BLaER1 treated with 17β-estradiol and CSF1 and Interleukin-3, amounts not matched to agents 10 nM and 100 nM (cell line): ENCODE data around the gene NCR2.
"Not testable (repeated sequence)": the region's sequence is repeated elsewhere in the genome, so short reads cannot be mapped to it uniquely, and the experiment has no call there.

ENCODE experiments used
- H3K27ac ChIP-seq, 11 experiments: shearing (Covaris generic); formaldehyde crosslinking; 2 replicates each; pipeline ENCODE4 v1.8.1; 2022
- H3K27me3 ChIP-seq, 11 experiments: shearing (Covaris generic); formaldehyde crosslinking; 2 replicates each; pipeline ENCODE4 v1.8.1; 2022
- H3K36me3 ChIP-seq, 11 experiments: shearing (Covaris generic); formaldehyde crosslinking; 2 replicates each; pipeline ENCODE4 v1.8.1; 2022
- H3K4me1 ChIP-seq, 10 experiments: shearing (Covaris generic); formaldehyde crosslinking; 2 replicates each; pipeline ENCODE4 v1.8.1; 2022
- H3K4me2 ChIP-seq, 11 experiments: shearing (Covaris generic); formaldehyde crosslinking; 2 replicates each; pipeline ENCODE4 v1.8.1; 2022
- H3K4me3 ChIP-seq, 10 experiments: shearing (Covaris generic); formaldehyde crosslinking; 2 replicates each; pipeline ENCODE4 v1.8.1; 2022
- H3K9ac ChIP-seq, 11 experiments: shearing (Covaris generic); formaldehyde crosslinking; 2 replicates each; pipeline ENCODE4 v1.8.1; 2022
- H3K9me3 ChIP-seq, 11 experiments: shearing (Covaris generic); formaldehyde crosslinking; replicated peaks in 1 of 11; 2 replicates each; pipeline ENCODE4 v1.8.1; 2022
- H4K20me1 ChIP-seq, 11 experiments: shearing (Covaris generic); formaldehyde crosslinking; 2 replicates each; pipeline ENCODE4 v1.8.1; 2022
- Cebpa-rat ChIP-seq, 11 experiments: shearing (Covaris generic); IDR thresholded peaks; 2 replicates each; pipeline ENCODE4 v1.8.1; 2022

The NCR2 gene, protein sequence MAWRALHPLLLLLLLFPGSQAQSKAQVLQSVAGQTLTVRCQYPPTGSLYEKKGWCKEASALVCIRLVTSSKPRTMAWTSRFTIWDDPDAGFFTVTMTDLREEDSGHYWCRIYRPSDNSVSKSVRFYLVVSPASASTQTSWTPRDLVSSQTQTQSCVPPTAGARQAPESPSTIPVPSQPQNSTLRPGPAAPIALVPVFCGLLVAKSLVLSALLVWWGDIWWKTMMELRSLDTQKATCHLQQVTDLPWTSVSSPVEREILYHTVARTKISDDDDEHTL

GRCh38 chr6:41335296-41335695 is at the start of gene NCR2:
TSS of gene NCR2 (plus strand) at chr6:41335608. CDS start at chr6:41335877, 269 bp downstream.
- no peaks in the 10 kb centered on the region; a peak in 1 of 22 replicates for H4K20me1 ChIP-seq
- TF ChIP-seq Cebpa-rat (IDR thresholded peaks at IDR 0.05): no peak
- H3K27me3 ChIP-seq: 0 out of 22 replicates have a peak, but pooled peaks cover 0 to 4% (median 0%) of the 10 kb centered on the region in 11 experiments
- peak within 1 kb of the TSS in 3 of 11 experiments; percentile 43 to 53 (median 44); a peak in 3 of 22 replicates for H3K27ac ChIP-seq
- peak within 1 kb of the TSS; percentile 64 to 93 (median 83) for H3K4me2 ChIP-seq
- no peak within 1 kb of the TSS for H3K4me3 ChIP-seq
- H3K9ac ChIP-seq: peak within 1 kb of the TSS in 3 of 11 experiments; percentile 30 to 57 (median 56); a peak in 4 of 22 replicates
- peaks cover 39 to 60% (median 57%) of the 10 kb centered on the region in 10 experiments for H3K4me1 ChIP-seq
- no peaks in the 10 kb centered on the region for H3K36me3 ChIP-seq
- H3K9me3 ChIP-seq: no peaks in the 10 kb centered on the region

DNA sequence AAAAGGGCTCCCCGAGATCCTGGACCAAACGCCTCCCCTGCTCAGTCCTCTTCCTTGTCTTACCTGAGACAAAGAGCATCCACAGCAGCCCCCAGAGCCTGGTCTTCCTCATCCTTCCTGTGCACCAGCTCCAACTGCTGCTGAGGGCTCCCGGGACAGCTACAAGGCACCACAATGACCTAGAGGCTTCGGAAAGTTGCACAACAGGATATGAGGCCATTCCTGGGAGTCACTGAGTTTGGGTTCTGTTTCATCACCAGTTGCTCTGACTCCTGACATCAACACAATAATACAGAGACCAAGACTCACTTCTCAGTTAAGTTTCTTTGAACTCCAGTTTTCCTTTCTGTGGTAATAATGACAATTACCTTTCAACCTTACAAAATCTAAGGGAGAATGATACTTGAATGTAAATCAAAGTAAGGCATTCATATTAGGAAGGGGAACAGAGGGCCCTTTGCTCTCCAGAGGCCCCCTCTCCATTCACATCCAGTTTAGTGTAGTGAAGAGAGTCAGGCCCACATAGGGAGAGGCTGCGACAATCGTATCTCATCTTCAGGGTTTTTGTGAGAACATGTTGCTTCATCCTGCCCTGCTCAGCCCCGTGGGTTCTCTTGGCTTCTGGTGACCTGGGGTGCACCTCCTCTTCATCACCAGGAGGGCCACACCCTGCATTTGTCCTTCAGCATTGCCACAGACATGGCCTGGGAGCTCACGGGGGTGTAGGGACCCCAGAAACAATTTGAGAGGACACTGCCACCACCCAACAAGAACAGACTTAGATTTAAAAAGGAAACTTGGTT is 48.7 kb upstream of the NCR2 start, which contains the start of gene TREM1:
TSS of gene TREM1 (minus strand) at position 139 of the 803 bp plus-strand sequence. CDS start at position 112, 27 bp downstream.
- Histone ChIP-seq H4K20me1 (no peaks in the 10 kb centered on the region), H3K9me3 (peaks cover 0 to 15% (median 0%) of the 10 kb centered on the region in 11 experiments; a peak in 4 of 22 replicates), H3K36me3 (peaks cover 0 to 13% (median 0%) of the 10 kb centered on the region in 11 experiments; a peak in 7 of 22 replicates), H3K4me2 (peak within 1 kb of the TSS; percentile 2 to 89 (median 74); a peak in 20 of 22 replicates), H3K4me1 (peaks cover 0 to 86% (median 44%) of the 10 kb centered on the region in 10 experiments; a peak in 17 of 20 replicates), H3K27ac (peak within 1 kb of the TSS; percentile 4 to 95 (median 66); a peak in 18 of 22 replicates), H3K9ac (peak within 1 kb of the TSS in 7 of 11 experiments; percentile 16 to 81 (median 67); a peak in 11 of 22 replicates), H3K4me3 (peak within 1 kb of the TSS in 6 of 10 experiments; percentile 2 to 61 (median 44); a peak in 9 of 20 replicates), H3K27me3 (no peaks in the 10 kb centered on the region)
- peak in 9 of 11 experiments; percentile 54 to 96 (median 80); a peak in 16 of 22 replicates for TF ChIP-seq Cebpa-rat (IDR thresholded peaks at IDR 0.05)

DNA sequence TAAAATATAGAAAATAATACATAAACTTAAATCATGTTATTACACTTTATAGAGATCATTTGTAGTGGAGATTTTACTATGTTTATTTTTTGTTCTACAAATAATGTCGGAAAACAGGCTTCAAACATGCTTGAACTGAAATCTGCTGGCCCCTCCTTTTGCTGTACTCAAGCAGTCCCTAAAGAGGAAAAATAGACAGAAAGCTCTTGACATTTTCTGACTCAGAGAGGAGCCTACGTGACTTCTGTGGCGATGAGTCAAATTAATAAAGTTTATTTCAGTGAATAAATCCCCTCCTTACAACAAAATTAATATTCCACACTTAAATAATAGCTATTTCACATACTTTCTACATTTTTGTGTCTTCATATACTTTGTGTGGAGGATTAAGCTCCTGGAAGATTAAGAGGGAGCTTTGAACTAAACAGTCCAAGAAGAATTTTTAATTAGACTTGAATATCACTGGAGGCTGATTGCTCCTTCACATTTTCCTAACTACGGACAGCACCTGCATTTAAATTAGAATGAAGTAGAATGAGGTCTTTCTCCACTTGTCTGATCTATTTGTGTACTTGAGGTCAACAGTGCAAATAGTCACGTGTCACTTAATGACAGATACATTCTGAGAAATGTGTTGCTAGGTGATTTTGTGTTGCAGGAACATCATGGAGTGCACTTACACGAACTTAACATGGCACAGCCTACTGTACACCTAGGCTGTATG is 47.2 kb upstream of the NCR2 start:
- TF ChIP-seq Cebpa-rat (IDR thresholded peaks at IDR 0.05): no peak

DNA sequence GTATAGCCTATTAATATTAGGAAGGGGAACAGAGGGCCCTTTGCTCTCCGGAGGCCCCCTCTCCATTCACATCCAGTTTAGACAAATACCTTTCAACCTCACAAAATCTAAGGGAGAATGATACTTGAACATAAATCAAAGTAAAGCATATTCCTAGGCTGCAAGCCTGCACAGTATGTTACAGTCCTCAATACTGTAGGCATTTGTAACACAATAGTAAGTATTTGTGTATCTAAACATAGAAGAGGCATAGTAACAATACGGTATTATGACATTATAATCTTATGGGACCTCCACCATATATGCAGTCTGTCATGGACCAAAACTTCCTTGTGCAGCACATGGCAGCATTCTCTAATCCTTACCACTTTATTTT is 46.7 kb upstream of the NCR2 start:
- no peaks in the 10 kb centered on the region for H3K27me3 ChIP-seq
- no peak for TF ChIP-seq Cebpa-rat (IDR thresholded peaks at IDR 0.05)
- H3K36me3 ChIP-seq: no peaks in the 10 kb centered on the region
- no peaks in the 10 kb centered on the region for H4K20me1 ChIP-seq
- H3K4me3 ChIP-seq: no peak overlapping the region
- peak overlapping the region in 1 of 11 experiments; percentile 90; a peak in 2 of 22 replicates for H3K27ac ChIP-seq
- peak overlapping the region in 4 of 11 experiments; percentile 77 to 89 (median 82); a peak in 7 of 22 replicates for H3K4me2 ChIP-seq
- peaks cover 0 to 67% (median 41%) of the 10 kb centered on the region in 10 experiments; a peak in 17 of 20 replicates for H3K4me1 ChIP-seq
- peaks cover 0 to under 1% (median 0%) of the 10 kb centered on the region in 11 experiments; a peak in 1 of 22 replicates for H3K9me3 ChIP-seq
- no peak overlapping the region for H3K9ac ChIP-seq

More for the DNA sequence above, 47.2 kb upstream of the NCR2 start:
- Histone ChIP-seq H3K4me1 (peaks cover 0 to 71% (median 43%) of the 10 kb centered on the region in 10 experiments; a peak in 17 of 20 replicates), H3K4me2 (peak overlapping the region in 4 of 11 experiments; percentile 77 to 89 (median 82); a peak in 8 of 22 replicates), H3K27ac (peak overlapping the region in 3 of 11 experiments; percentile 81 to 95 (median 90); a peak in 5 of 22 replicates), H4K20me1 (no peaks in the 10 kb centered on the region), H3K4me3 (no peak overlapping the region), H3K27me3 (no peaks in the 10 kb centered on the region), H3K9ac (no peak overlapping the region), H3K9me3 (peaks cover 0 to 6% (median 0%) of the 10 kb centered on the region in 11 experiments; a peak in 1 of 22 replicates), H3K36me3 (no peaks in the 10 kb centered on the region)

- Histone ChIP-seq H3K9ac (no peak overlapping the region), H3K36me3 (no peaks in the 10 kb centered on the region), H3K9me3 (no peaks in the 10 kb centered on the region), H3K4me1 (peaks cover 6 to 65% (median 43%) of the 10 kb centered on the region in 10 experiments; a peak in 19 of 20 replicates), H3K27ac (no peak overlapping the region), H3K27me3 (no peaks in the 10 kb centered on the region), H3K4me2 (peak overlapping the region in 2 of 11 experiments; percentile 3 to 83; a peak in 1 of 22 replicates), H4K20me1 (no peaks in the 10 kb centered on the region), H3K4me3 (no peak overlapping the region)
- no peak for TF ChIP-seq Cebpa-rat (IDR thresholded peaks at IDR 0.05)
Measured at GRCh38 chr6:41289815-41290214, 45.6 kb upstream of the NCR2 start.

DNA sequence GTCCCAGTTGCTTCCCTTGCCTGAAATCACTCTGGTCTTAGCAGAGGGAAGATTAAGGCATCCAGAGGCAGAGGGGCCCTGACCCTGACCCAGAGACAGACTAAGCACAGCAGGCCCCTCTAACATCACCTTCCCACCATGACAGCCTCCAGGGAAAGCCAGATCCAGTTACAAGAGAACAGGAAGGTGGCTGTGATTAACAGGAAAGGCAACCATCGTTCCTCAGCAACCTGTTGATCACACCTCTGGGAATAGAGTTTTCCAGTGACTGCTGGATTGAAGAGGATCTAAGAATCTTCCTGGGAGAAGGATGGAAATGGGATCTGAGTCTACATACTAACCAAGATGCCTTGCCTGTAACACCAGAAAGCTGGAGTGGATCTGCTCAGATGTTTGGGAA is 43.7 kb upstream of the NCR2 start:
- H3K4me2 ChIP-seq: no peak overlapping the region
- no peak overlapping the region for H3K27ac ChIP-seq
- no peak overlapping the region for H3K9ac ChIP-seq
- H3K4me3 ChIP-seq: no peak overlapping the region
- H3K9me3 ChIP-seq: peaks cover 2 to 16% (median 10%) of the 10 kb centered on the region in 11 experiments; a peak in 20 of 22 replicates
- no peaks in the 10 kb centered on the region for H4K20me1 ChIP-seq
- peaks cover 6 to 46% (median 27%) of the 10 kb centered on the region in 10 experiments; a peak in 19 of 20 replicates for H3K4me1 ChIP-seq
- H3K27me3 ChIP-seq: no peaks in the 10 kb centered on the region
- no peaks in the 10 kb centered on the region for H3K36me3 ChIP-seq
- TF ChIP-seq Cebpa-rat (IDR thresholded peaks at IDR 0.05): no peak

- peaks cover 10 to 26% (median 24%) of the 10 kb centered on the region in 11 experiments; a peak in 21 of 22 replicates for H3K9me3 ChIP-seq
- H3K9ac ChIP-seq: no peak overlapping the region
- no peak for TF ChIP-seq Cebpa-rat (IDR thresholded peaks at IDR 0.05)
Measured at GRCh38 chr6:41294214-41294872, 41.1 kb upstream of the NCR2 start.

DNA sequence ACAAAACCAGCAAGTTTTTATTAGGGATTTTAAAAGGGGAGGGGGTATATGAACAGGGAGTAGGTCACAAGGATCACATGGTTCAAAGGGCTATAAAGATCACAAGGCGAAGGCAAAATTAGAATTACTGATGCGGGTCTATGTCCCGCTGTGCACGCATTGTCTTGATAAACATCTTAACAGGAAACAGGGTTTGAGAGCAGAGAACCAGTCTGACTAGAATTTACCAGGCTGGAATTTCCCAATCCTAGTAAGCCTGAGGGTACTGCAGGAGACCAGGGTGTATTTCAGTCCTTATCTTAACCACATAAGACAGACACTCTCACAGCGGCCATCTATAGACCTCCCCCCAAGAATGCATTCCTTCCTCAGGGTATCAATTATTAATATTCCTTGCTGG is 38.2 kb upstream of the NCR2 start:
- H3K36me3 ChIP-seq, H3K9ac ChIP-seq, H3K4me3 ChIP-seq, H3K27me3 ChIP-seq, H3K27ac ChIP-seq, H3K4me2 ChIP-seq, H4K20me1 ChIP-seq: not testable (repeated sequence)
- peaks cover 29 to 50% (median 40%) of the 10 kb centered on the region in 11 experiments for H3K9me3 ChIP-seq
- H3K4me1 ChIP-seq: peaks cover 22 to 38% (median 29%) of the 10 kb centered on the region in 10 experiments

More at GRCh38 chr6:41294214-41294872, 41.1 kb upstream of the NCR2 start:
- Histone ChIP-seq H3K36me3 (no peaks in the 10 kb centered on the region), H3K27ac (no peak overlapping the region), H3K4me2 (peak overlapping the region in 8 of 11 experiments; percentile 13 to 52 (median 38); a peak in 10 of 22 replicates), H3K4me1 (peaks cover 19 to 32% (median 21%) of the 10 kb centered on the region in 10 experiments), H4K20me1 (no peaks in the 10 kb centered on the region), H3K4me3 (no peak overlapping the region), H3K27me3 (no peaks in the 10 kb centered on the region)
